H7 (cell line): ENCODE measurements around the gene SEC22A. TPM values are rescaled to one million over a fixed set of nuclear protein-coding genes. Genes with fewer than 3 reads are reported as not detected.

ENCODE experiments used
- DNase-seq: peaks from one replicate; pipeline ENCODE4 v3.0.0; 2012
- H3K27me3 ChIP-seq: 2 replicates; pipeline ENCODE4 v1.6.0; 2011; ENCODE audit warnings: mild to moderate bottlenecking, low read length; ENCODE audit not compliant: control insufficient read depth, insufficient read depth
- H3K36me3 ChIP-seq: replicated peaks from 2 replicates; pipeline ENCODE4 v1.5.1; 2011; ENCODE audit warnings: low read length; ENCODE audit not compliant: control insufficient read depth, insufficient read depth
- H3K4me3 ChIP-seq: 2 replicates; pipeline ENCODE4 v1.5.1; 2011; ENCODE audit warnings: low read depth, mild to moderate bottlenecking, control low read depth, low read length, moderate library complexity; ENCODE audit not compliant: insufficient read depth
- total RNA-seq: library from RNA; depleted of rRNA; stranded (reverse); fragments of >200 nt; shearing (Covaris generic); gene quantifications from 2 replicates; pipeline ENCODE4 v1.2.3, GENCODE V29; 2014

SEC22A gene
- total RNA-seq, 1 experiment from 2014 or later, result 23.5 TPM

DNA sequence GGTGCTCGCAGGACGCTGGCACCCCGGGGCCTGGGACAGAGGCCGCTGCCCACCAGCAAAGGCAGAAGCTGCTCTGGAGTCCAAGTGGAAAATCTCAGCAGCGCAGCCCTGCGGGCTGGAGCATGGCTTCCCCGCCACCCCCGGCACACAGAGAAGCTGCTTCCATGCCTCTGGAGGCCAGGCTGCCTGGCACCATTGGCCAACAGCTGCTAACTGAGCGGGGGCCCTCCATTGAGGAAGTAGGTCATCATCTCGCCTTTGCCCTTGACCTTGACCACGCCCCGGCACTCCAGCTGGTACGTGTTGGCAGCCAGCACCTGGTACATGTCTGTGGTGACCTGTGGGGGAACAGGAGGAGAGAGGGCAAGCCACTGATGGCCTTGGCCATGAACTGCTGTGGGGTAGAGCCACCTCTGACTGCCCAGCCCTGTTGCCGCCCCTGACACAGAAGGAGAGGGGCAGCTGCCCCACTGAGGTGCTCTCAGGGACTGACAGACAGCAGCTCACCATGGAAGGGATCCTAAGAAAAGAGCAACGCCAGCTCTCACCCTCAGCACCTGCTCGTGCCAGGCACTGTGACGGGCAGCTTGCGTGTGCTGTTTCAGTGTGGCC, 82.8 kb downstream of the SEC22A start:
- Histone ChIP-seq H3K4me3 (no peak overlapping the region), H3K36me3 (no peaks in the 10 kb centered on the region; the same call in 1 of the 2 replicates), H3K27me3 (no peaks in the 10 kb centered on the region)
- no peak for DNase-seq

DNA sequence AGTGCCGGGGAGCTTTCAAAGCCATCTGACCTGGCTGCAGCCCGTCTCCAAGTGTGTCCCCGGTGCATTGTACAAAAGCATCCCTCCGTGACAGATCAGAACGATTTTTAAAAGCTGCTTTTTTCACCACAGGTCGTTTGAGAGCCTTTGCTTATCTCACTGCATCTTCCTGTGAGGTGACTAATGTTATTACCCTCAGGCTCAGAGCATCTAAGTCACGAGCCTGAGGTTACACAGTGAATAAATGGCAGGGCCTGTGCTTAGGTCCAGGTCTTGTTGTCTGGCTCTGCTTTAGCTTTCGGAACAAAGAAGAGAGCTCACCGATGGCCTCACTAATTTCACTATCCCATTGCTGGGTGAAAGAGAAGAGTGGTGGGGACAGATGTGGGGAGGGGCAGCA, 83.3 kb downstream of the SEC22A start:
- Histone ChIP-seq H3K27me3 (no peaks in the 10 kb centered on the region), H3K4me3 (no peak overlapping the region), H3K36me3 (no peaks in the 10 kb centered on the region; the same call in 1 of the 2 replicates)
- peak; percentile 6 for DNase-seq

DNA sequence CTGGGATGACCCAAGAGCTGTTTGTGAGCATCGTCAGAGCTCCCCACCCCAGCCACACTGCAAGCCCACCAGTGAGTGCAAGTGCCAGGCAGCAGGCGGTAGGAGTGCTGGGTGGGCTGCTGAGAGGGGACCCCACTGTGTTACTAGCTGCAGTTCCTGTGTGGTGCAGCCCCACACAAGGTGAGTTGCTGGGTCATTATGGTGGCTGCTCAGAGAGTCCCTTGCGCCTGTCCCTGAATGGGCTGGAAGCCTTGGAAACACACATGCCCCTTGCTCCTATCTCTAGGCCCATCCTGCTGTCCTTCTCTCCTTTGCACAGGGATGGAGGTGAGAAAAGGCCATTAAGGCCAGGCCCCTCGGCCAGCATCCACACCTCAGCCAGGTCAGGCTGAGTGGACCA, 83.7 kb downstream of the SEC22A start:
- peak; percentile 16 for DNase-seq
- Histone ChIP-seq H3K36me3 (no peaks in the 10 kb centered on the region; the same call in 1 of the 2 replicates), H3K27me3 (no peaks in the 10 kb centered on the region), H3K4me3 (no peak overlapping the region)

DNA sequence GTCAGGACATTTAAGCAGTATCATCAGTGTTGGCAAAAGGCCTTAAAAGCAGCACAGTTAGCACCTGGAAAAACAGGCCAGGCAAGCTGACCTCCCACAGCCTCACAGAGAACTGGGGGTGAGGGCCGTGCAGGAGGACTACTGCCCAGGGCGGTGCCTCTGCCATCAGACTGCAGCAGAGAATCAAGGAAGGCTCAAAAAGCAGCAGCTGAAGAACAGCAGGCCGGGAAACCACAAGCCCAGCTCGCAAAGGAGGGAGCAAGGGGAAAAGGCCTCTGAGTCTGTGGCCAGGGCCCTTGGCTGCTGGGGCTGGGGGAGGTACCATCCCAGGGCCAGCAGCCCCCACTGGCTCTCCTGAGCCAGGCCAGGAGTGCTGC, 84.2 kb downstream of the SEC22A start:
- Histone ChIP-seq H3K4me3 (no peak overlapping the region), H3K27me3 (no peaks in the 10 kb centered on the region), H3K36me3 (no peaks in the 10 kb centered on the region; the same call in 1 of the 2 replicates)
- DNase-seq, result no peak

DNA sequence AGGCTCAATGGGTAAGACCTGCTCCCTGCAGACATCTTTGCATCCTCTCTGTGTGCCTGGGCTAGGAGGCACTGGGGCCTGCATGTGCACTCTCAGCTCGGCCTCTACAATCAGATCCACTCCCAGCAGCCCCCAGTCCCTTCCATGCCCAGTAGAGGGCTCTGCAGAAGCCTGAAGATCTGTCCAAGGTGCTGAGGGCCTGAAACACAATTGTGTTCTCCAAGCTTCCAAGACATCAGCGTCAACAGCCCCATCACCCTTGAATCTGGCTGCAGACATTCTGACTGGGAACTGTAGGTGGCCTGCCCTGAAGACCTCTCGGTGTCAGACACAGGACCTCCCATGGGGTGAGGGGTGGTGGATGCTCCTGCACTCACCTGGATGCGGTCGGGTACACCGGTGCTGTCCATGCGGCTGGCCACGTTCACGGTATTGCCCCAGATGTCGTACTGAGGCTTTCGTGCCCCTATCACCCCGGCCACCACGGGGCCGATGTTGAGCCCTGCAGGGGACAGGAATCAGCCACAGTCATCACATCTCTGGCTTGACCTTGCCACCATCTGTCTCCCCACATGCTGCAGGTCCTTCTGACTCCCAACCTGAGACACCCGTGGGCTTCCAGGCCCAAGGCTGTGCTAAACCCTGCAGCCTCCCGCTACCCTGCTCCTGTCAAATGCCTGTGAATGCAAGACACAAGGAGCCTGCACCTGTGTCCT, 84.7 kb downstream of the SEC22A start:
- DNase-seq, result peak; percentile 94
- no peak overlapping the region for H3K4me3 ChIP-seq

DNA sequence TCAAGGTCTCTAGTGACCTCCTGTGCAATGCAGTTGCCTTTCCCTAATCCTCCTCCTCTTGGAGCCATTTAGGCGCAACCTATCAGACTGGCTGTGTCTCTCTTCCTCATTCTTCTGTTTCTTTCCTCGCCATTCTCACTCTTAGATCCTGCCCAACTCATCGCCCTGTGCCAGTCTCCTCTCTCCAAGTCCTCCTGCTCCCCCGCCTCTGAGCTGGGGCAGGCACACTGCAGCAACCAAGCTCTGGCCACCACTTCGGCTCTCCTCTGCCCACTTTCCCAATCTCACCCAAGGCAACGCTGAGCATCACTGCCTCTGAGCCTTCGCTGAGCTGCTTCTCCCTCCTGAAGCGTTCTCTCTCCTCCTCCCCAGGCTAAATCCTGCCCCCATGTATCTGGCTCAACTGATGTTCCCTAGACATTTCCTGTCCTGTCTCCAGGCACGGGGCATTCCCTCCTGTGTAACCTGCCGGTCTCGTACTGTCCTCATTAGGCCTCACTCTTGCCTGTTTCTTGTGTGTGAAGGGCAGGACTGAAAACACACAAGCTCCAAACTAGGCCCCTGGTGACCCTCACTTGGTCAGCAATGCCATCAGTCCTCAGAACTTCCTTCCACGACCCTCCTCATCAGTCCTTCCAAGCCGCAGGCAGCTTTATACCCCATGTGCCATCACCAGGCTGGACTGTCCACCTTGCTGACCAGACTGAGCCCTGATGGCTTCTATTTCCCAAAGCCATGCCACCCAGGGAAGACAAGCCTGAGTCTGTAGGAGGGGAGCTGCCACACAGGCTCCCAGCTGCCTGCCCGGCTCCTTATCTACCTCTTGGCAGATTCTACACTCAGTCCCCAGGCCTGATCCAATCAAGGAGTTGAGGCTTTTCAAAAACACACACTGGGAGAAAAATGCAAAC, 85.6 kb downstream of the SEC22A start:
- Histone ChIP-seq H3K27me3 (no peaks in the 10 kb centered on the region), H3K36me3 (no peaks in the 10 kb centered on the region; the same call in 1 of the 2 replicates), H3K4me3 (no peak overlapping the region)
- DNase-seq, result peak; percentile 23

More for the DNA sequence above, 84.7 kb downstream of the SEC22A start:
- Histone ChIP-seq H3K27me3 (no peaks in the 10 kb centered on the region), H3K36me3 (no peaks in the 10 kb centered on the region; the same call in 1 of the 2 replicates)

DNA sequence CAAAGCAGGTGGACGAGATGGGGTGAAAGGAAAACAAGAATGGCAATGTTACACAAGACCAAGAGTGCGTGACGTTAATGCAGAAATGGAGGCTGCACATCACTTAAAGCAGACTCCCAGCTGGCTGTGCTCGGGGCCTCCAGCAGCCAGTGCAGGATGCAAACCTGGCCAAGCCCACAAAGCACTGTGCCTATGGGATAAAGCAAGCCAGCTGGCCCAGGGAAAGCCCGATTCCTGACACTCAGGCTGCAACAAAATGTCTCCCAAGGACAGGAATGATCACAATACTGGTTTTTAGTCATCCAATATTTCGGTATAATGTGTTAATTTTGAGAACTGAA, 86.2 kb downstream of the SEC22A start:
- Histone ChIP-seq H3K27me3 (no peaks in the 10 kb centered on the region), H3K4me3 (no peak overlapping the region), H3K36me3 (no peaks in the 10 kb centered on the region; the same call in 1 of the 2 replicates)
- peak; percentile 18 for DNase-seq

DNA sequence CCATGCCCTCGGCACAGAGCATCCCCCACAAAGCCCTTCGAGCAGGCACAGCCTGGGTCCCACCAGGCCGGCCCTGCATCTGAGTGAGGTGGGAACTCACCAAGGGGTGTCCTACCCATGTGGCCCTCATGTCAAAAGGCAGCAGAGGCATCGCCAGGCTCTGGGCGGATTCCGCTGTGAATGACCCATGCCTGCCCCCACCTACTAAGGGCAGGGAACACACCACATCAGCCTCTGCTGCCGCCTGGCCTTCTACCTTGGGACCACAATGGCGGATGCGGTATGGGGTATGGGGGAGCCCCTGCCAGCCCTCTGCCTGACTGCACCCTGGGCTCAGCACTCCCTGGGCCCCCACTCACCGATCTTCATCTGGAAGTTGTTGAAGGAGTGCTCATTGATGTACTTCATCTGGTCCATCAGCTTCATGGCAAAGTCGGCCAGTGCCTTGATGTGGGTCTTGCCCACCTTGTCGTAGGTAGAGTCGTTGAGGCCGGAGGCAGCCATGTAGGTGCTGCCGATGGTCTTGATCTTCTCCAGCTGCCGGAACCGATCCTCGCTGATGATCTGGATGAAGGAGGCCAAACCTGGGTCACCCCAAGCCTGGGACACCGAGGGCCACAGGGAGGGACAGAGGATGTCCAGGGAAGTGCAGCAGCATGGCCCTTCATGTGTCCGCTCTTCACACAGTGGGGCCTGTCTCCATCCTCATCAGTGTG, 87.8 kb downstream of the SEC22A start:
- peak; percentile 40 for DNase-seq
- no peaks in the 10 kb centered on the region for H3K36me3 ChIP-seq
- no peak overlapping the region for H3K4me3 ChIP-seq
- H3K27me3 ChIP-seq, result no peaks in the 10 kb centered on the region

DNA sequence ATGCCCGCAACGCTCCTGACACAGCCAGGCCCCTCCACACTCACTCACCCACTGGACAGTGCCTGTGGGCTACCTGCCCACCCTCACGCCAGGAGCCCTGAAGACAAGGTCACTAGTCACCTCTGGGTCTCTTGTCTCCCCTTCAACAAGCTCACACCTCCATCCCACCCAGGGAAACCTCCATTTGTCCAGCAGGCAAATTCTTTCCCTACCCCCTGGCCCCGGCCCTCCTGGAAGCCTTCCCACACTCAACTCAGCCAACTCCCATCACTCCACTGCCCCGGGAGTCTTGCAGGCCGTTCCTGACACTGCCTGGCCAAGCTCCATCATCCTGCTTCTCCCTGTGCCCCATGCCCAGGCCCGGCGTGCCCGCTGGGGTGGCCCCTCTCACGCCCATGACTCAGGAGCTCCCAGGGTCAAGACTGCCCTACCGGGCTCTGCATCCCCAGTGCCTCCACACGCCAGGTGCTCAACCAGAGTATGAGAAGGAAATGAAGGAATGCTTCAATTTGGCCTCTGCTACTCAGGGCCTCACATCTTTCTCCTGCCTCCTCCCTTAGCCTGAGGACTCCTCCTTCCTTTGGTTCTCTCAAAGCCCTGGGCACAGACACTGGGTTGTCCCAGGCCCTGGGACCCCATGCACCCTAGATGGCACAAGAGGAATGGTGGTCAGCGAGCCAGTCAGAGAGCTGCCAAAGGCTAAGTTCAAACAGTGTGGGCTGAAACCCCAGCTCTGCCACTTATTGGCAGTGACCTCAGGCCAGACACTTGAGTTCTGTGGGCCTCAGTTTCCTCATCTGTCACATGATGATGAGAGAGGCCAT, 88.6 kb downstream of the SEC22A start:
- Histone ChIP-seq H3K27me3 (no peaks in the 10 kb centered on the region), H3K36me3 (no peaks in the 10 kb centered on the region)
- peak; percentile 30 for DNase-seq

DNA sequence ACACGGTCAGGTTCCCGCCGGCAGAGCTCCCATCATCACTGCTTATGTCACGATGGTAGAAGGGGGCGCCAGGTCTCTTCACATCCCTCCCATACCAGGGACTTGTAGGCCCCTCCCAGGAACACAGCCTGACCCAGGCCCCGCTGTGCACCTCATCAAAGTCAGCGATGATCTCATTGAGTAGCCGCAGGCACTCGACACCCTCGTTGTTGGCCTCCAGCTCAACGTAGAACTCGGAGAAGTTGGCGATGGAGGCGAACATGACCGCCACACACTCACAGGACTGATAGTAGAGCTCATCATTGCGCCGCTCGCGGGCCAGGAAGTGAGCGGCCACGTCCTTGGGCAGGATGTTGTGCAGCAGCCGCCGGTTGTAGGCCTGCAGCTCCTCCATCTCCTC, 89.2 kb downstream of the SEC22A start:
- DNase-seq, result peak; percentile 47
- H3K27me3 ChIP-seq, result no peaks in the 10 kb centered on the region
- no peaks in the 10 kb centered on the region for H3K36me3 ChIP-seq
- no peak overlapping the region for H3K4me3 ChIP-seq

More for the DNA sequence above, 88.6 kb downstream of the SEC22A start:
- no peak overlapping the region for H3K4me3 ChIP-seq

DNA sequence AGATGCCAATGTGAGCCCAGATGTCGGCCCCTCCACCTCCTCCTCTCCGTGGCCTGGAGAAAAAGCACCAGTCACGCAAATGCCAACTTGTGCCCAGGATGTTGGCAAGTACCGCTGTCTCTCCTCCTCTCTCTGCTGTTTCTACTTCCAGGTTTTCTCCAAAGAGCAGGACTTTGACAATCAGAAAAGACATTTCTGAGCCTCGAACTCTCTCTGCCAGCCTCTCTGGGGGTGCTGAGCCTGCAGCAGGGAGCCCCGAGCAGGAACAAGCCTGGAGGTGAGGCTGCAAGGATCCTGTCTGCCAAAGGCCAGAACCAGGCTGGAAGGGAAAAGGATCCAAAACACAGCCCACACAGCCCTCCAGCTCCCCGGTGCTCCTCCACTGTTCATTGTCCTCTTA, 89.7 kb downstream of the SEC22A start:
- no peak overlapping the region for H3K4me3 ChIP-seq
- peak; percentile 25 for DNase-seq
- no peaks in the 10 kb centered on the region for H3K36me3 ChIP-seq
- no peaks in the 10 kb centered on the region for H3K27me3 ChIP-seq

DNA sequence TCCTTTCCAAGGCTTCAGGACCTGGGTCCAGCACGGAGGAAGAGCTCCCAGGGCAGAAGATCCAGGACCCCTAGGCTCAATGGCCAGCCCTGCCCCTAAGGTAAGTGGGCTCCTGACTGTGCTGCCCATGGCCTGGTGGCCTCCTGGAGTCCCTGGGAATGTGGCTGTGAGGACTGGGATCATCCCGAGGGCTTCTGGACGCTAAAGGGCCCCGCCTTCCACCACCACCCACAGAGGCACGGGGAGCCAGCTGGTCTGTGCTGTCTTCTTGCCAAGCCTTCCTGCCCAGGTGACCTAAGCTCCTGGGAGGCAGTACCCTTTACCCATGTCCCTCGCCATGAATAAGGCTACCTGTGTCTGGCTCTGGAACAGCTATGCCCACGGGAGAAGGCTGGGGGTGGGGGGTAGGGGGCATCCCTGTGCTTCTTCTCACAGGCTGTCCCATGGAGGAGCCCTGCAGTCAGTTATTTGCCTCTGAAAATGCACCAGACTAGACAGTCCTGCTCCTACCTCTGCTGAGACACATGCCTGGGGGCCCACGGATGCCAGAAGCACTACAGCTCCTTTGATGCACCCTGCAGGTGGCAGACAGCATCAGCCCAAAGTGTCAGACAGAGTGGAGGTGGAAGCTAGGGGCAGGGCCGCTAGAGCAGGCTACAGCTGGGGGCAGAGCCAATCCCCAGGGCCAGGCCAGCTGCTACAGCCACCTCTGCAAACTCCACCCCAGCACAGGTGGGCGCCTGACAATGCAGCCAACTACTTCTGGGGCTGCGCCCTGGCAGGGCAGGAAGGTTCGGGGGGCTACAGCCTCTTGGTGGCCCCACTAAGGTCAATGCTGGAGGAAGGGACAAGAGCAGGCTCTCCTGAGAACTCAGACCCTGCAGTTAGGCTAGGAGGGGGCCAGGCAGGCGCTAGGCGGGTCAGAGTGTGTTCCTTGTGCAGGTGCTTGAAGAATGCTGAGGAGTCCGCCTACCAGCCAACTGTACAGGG, 90.9 kb downstream of the SEC22A start:
- H3K36me3 ChIP-seq, result no peaks in the 10 kb centered on the region
- DNase-seq, result peak; percentile 63
- no peaks in the 10 kb centered on the region for H3K27me3 ChIP-seq
- H3K4me3 ChIP-seq, result no peak overlapping the region
